ENCODE data around the gene ANTXRL.
"Not testable (repeated sequence)": the region's sequence is repeated elsewhere in the genome, so short reads cannot be mapped to it uniquely, and the experiment has no call there.

DNA sequence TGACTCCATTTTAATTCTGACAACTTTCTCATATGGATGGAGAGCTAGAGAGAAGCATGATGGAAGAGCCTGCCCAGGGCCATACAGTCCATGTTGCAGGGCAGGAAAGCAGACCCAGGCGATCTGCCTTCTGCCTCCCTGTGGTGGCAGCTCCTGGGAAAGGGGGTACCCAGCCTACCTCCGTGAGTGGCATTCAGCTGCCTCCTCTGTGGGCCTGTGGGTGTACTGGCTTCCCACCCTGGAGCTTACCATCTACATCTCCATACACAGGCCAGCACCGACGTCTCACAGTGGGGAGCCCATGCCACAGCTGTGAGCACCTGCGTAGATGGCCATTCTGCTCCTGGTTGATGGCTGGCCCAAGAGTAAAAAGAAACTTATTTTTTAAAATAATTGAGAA is 17.9 kb downstream of the ANTXRL start:
- not testable (repeated sequence) for TF ChIP-seq CTCF (conservative IDR thresholded peaks at IDR 0.05 in 1 of 2, IDR thresholded peaks at IDR 0.05 in 1 of 2; ENCODE audit: extremely low read depth in 1 of 2, insufficient read depth in 1 of 2, low read depth in 1 of 2, low read length in 2 of 2); EZH2 (IDR thresholded peaks at IDR 0.05; ENCODE audit: borderline replicate concordance, low read length)
